WTC11 (cell line): ENCODE measurements around the gene ICE2. TPM values are rescaled to one million over a fixed set of nuclear protein-coding genes. Genes with fewer than 3 reads are reported as not detected.
"Not testable (repeated sequence)": the region's sequence is repeated elsewhere in the genome, so short reads cannot be mapped to it uniquely, and the experiment has no call there.

Source experiments
- ATAC-seq: fragments of 200-7000 bp; cut with Tn5 transposase; 2 replicates; pipeline ENCODE4 v1.10.0; 2021; ENCODE audit warnings: mild to moderate bottlenecking, moderate library complexity
- CTCF ChIA-PET: fragments of 300-600 bp; sonication (Branson Sonifier 250); formaldehyde crosslinking; loops from one replicate; lab custom pipeline; 2021; ENCODE audit warnings: antibody characterized with exemption; lab: Charles Lee
- POLR2A ChIA-PET: fragments of 350-600 bp; sonication (Branson Sonifier 250); formaldehyde crosslinking; loops from one replicate; lab custom pipeline; 2021; ENCODE audit warnings: antibody characterized with exemption; lab: Charles Lee
- DNase-seq: peaks from one replicate; pipeline ENCODE4 v3.0.0; 2021; ENCODE audit warnings: low spot score
- H3K27ac Mint-ChIP-seq: 2 replicates; pipeline ENCODE4 v1.8.0; 2021; ENCODE audit warnings: mixed read lengths
- H3K27me3 Mint-ChIP-seq: 2 replicates; pipeline ENCODE4 v1.8.0; 2021; ENCODE audit warnings: low read depth, mild to moderate bottlenecking, moderate library complexity, mixed read lengths
- H3K36me3 Mint-ChIP-seq: 2 replicates; pipeline ENCODE4 v1.8.0; 2021; ENCODE audit warnings: mixed read lengths
- H3K4me1 Mint-ChIP-seq: 2 replicates; pipeline ENCODE4 v1.8.0; 2022; ENCODE audit warnings: mixed read lengths
- H3K4me3 Mint-ChIP-seq: 2 replicates; pipeline ENCODE4 v1.8.0; 2021; ENCODE audit warnings: mild to moderate bottlenecking, moderate library complexity, mixed read lengths
- H3K9me3 Mint-ChIP-seq: 2 replicates; pipeline ENCODE4 v1.8.0; 2021; ENCODE audit warnings: mixed read lengths
- HMGA2 ChIP-seq: fragments of 250-450 bp; sonication (Bioruptor Pico); IDR thresholded peaks from 2 replicates; pipeline ENCODE4 v1.4.0; 2021; ENCODE audit warnings: mild to moderate bottlenecking, moderate library complexity
- MYBL2 ChIP-seq: sonication (generic); formaldehyde crosslinking; IDR thresholded peaks from 2 replicates; pipeline ENCODE4 v1.8.1; 2023; ENCODE audit warnings: mild to moderate bottlenecking, moderate library complexity, missing genetic modification reagents
- NFE2L1 ChIP-seq: sonication (generic); formaldehyde crosslinking; IDR thresholded peaks from 2 replicates; pipeline ENCODE4 v1.8.1; 2023; ENCODE audit warnings: missing genetic modification reagents
- NFYB ChIP-seq: sonication (generic); formaldehyde crosslinking; conservative IDR thresholded peaks from 2 replicates; pipeline ENCODE4 v1.8.0; 2022; ENCODE audit warnings: low read depth, missing genetic modification reagents
- NR2C2 ChIP-seq: sonication (generic); formaldehyde crosslinking; IDR thresholded peaks from 2 replicates; pipeline ENCODE4 v1.8.0; 2022; ENCODE audit warnings: mild to moderate bottlenecking, missing genetic modification reagents
- NR3C1 ChIP-seq: sonication (generic); formaldehyde crosslinking; conservative IDR thresholded peaks from 2 replicates; pipeline ENCODE4 v1.8.1; 2023; ENCODE audit warnings: low read depth, mild to moderate bottlenecking, missing genetic modification reagents
- RELA ChIP-seq: sonication (generic); formaldehyde crosslinking; IDR thresholded peaks from 2 replicates; pipeline ENCODE4 v1.8.1; 2022; ENCODE audit warnings: missing genetic modification reagents, mild to moderate bottlenecking, borderline replicate concordance
- RORB ChIP-seq: fragments of 250-450 bp; sonication (Bioruptor Pico); IDR thresholded peaks from 2 replicates; pipeline ENCODE4 v1.9.0; 2021; ENCODE audit warnings: mild to moderate bottlenecking
- SMAD4 ChIP-seq: sonication (generic); formaldehyde crosslinking; IDR thresholded peaks from 2 replicates; pipeline ENCODE4 v1.8.0; 2022; ENCODE audit warnings: mild to moderate bottlenecking, missing genetic modification reagents
- SP1 ChIP-seq: sonication (generic); formaldehyde crosslinking; conservative IDR thresholded peaks from 2 replicates; pipeline ENCODE4 v1.8.1; 2022; ENCODE audit warnings: missing genetic modification reagents
- TEAD4 ChIP-seq: sonication (generic); formaldehyde crosslinking; IDR thresholded peaks from 2 replicates; pipeline ENCODE4 v1.8.0; 2022; ENCODE audit warnings: mild to moderate bottlenecking, missing genetic modification reagents
- ZNF138 ChIP-seq: sonication (generic); formaldehyde crosslinking; conservative IDR thresholded peaks from 2 replicates; pipeline ENCODE4 v1.8.1; 2022; ENCODE audit warnings: mild to moderate bottlenecking, moderate library complexity, missing genetic modification reagents
- ZNF263 ChIP-seq: sonication (generic); formaldehyde crosslinking; IDR thresholded peaks from 2 replicates; pipeline ENCODE4 v1.8.1; 2022; ENCODE audit warnings: low read depth, mild to moderate bottlenecking, moderate library complexity, missing genetic modification reagents
- ZNF396 ChIP-seq: fragments of 250-450 bp; sonication (Bioruptor Pico); IDR thresholded peaks from 2 replicates; pipeline ENCODE4 v1.8.0; 2021; ENCODE audit warnings: mild to moderate bottlenecking, moderate library complexity, borderline replicate concordance
- total RNA-seq: library from RNA; stranded (reverse); gene quantifications from 3 replicates; pipeline ENCODE4 v1.2.3, GENCODE V29; 2021
- TF ChIP-seq, protein P1 (sequence below): fragments of 250-450 bp; sonication (Bioruptor Pico); IDR thresholded peaks from 2 replicates; pipeline ENCODE4 v1.9.0; 2021; ENCODE audit warnings: mild to moderate bottlenecking, borderline replicate concordance
- TF ChIP-seq, protein P2 (sequence below): sonication (generic); formaldehyde crosslinking; IDR thresholded peaks from 2 replicates; pipeline ENCODE4 v1.8.0; 2022; ENCODE audit warnings: mild to moderate bottlenecking, missing genetic modification reagents
- TF ChIP-seq, protein P3 (sequence below): sonication (generic); formaldehyde crosslinking; IDR thresholded peaks from 2 replicates; pipeline ENCODE4 v1.8.1; 2022; ENCODE audit warnings: missing genetic modification reagents, borderline replicate concordance

ICE2 gene
- total RNA-seq, 1 experiment from 2014 or later: 76.9 TPM

DNA sequence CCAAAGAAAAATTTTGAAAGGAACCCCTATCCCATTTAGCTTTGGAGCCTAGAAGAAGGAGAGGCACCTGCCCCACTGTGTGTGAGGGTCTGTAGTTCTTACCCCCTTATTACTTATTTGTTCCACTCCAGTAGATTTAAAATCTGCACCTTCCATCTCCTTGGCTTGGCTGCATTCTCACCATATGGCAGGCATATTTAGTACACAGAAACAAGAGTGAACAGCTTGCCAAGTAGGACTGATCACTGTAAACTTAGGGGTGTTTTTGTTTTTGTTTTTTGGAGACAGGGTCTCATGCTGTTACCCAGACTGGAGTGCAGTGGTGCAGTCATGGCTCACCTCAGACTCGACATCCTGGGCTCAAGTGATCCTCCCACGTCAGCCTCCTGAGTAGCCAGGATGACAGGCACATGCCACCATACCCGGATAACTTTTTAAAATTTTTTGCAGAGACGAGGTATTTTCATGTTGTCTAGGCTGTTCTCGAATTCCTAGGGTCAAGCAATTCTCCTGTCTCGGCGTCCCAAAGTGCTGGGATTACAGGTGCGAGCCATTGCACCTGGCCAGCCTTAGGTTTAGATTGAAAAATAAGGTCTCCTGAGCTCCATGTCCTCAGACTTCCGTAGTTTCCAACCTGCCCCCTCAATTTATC, 67.0 kb downstream of the ICE2 start:
- Mint-ChIP-seq H3K27me3 (no peaks in the 10 kb centered on the region), H3K4me3 (no peak overlapping the region), H3K4me1 (peaks cover 7% of the 10 kb centered on the region), H3K9me3 (no peaks in the 10 kb centered on the region), H3K36me3 (no peaks in the 10 kb centered on the region), H3K27ac (no peak overlapping the region)
- DNase-seq: no peak
- ChIA-PET POLR2A (interaction anchor here (1.1 kb wide), 1 partner anchor 14 kb away, joined by 3 read pairs; the partner anchor contains the start of gene ANXA2), CTCF (no interaction called here)
- no peak for ATAC-seq
- TF ChIP-seq SP1 (CRISPR knock-in tag): no peak
- TF ChIP-seq ZNF263 (CRISPR knock-in tag): no peak
- no peak for TF ChIP-seq NR2C2 (CRISPR knock-in tag)
- TF ChIP-seq SMAD4 (CRISPR knock-in tag): no peak
- no peak for TF ChIP-seq MYBL2 (CRISPR knock-in tag)
- no peak for TF ChIP-seq NFE2L1
- TF ChIP-seq ZNF138 (CRISPR knock-in tag): no peak
- TF ChIP-seq NFYB (CRISPR knock-in tag): no peak
- no peak for TF ChIP-seq TEAD4
- TF ChIP-seq HMGA2: no peak
- TF ChIP-seq RORB: no peak
- no peak for TF ChIP-seq NR3C1 (CRISPR knock-in tag)
- TF ChIP-seq ZNF396: no peak
- TF ChIP-seq, protein P1, sequence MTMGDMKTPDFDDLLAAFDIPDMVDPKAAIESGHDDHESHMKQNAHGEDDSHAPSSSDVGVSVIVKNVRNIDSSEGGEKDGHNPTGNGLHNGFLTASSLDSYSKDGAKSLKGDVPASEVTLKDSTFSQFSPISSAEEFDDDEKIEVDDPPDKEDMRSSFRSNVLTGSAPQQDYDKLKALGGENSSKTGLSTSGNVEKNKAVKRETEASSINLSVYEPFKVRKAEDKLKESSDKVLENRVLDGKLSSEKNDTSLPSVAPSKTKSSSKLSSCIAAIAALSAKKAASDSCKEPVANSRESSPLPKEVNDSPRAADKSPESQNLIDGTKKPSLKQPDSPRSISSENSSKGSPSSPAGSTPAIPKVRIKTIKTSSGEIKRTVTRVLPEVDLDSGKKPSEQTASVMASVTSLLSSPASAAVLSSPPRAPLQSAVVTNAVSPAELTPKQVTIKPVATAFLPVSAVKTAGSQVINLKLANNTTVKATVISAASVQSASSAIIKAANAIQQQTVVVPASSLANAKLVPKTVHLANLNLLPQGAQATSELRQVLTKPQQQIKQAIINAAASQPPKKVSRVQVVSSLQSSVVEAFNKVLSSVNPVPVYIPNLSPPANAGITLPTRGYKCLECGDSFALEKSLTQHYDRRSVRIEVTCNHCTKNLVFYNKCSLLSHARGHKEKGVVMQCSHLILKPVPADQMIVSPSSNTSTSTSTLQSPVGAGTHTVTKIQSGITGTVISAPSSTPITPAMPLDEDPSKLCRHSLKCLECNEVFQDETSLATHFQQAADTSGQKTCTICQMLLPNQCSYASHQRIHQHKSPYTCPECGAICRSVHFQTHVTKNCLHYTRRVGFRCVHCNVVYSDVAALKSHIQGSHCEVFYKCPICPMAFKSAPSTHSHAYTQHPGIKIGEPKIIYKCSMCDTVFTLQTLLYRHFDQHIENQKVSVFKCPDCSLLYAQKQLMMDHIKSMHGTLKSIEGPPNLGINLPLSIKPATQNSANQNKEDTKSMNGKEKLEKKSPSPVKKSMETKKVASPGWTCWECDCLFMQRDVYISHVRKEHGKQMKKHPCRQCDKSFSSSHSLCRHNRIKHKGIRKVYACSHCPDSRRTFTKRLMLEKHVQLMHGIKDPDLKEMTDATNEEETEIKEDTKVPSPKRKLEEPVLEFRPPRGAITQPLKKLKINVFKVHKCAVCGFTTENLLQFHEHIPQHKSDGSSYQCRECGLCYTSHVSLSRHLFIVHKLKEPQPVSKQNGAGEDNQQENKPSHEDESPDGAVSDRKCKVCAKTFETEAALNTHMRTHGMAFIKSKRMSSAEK (CRISPR knock-in tag): no peak
- TF ChIP-seq, protein P2, sequence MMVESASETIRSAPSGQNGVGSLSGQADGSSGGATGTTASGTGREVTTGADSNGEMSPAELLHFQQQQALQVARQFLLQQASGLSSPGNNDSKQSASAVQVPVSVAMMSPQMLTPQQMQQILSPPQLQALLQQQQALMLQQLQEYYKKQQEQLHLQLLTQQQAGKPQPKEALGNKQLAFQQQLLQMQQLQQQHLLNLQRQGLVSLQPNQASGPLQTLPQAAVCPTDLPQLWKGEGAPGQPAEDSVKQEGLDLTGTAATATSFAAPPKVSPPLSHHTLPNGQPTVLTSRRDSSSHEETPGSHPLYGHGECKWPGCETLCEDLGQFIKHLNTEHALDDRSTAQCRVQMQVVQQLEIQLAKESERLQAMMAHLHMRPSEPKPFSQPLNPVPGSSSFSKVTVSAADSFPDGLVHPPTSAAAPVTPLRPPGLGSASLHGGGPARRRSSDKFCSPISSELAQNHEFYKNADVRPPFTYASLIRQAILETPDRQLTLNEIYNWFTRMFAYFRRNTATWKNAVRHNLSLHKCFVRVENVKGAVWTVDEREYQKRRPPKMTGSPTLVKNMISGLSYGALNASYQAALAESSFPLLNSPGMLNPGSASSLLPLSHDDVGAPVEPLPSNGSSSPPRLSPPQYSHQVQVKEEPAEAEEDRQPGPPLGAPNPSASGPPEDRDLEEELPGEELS (CRISPR knock-in tag): no peak
- TF ChIP-seq, protein P3, sequence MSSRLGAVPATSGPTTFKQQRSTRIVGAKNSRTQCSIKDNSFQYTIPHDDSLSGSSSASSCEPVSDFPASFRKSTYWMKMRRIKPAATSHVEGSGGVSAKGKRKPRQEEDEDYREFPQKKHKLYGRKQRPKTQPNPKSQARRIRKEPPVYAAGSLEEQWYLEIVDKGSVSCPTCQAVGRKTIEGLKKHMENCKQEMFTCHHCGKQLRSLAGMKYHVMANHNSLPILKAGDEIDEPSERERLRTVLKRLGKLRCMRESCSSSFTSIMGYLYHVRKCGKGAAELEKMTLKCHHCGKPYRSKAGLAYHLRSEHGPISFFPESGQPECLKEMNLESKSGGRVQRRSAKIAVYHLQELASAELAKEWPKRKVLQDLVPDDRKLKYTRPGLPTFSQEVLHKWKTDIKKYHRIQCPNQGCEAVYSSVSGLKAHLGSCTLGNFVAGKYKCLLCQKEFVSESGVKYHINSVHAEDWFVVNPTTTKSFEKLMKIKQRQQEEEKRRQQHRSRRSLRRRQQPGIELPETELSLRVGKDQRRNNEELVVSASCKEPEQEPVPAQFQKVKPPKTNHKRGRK: no peak
- TF ChIP-seq RELA: no peak

DNA sequence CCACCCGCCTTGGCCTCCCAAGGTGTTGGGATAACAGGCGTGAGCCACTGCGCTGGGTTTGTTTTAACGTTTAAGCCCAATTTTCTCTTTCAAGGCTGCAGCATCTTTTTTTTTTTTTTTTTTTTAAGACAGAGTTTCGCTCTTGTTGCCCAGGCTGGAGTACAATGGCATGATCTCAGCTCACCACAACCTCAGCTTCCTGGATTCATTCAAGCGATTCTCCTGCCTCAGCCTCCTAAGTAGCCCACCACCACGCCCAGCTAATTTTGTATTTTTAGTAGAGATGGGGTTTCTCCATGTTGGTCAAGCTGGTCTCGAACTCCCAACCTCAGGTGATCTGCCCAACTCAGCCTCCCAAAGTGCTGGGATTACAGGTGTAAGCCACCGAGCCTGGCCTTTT, 68.6 kb downstream of the ICE2 start:
- not testable (repeated sequence) for ATAC-seq, H3K27me3 Mint-ChIP-seq, H3K36me3 Mint-ChIP-seq, H3K9me3 Mint-ChIP-seq, H3K27ac Mint-ChIP-seq, H3K4me3 Mint-ChIP-seq, DNase-seq
- peaks cover 11% of the 10 kb centered on the region for H3K4me1 Mint-ChIP-seq
- ChIA-PET POLR2A (interaction anchor here (0.6 kb wide), 1 partner anchor 1613 kb away, joined by 3 read pairs; no protein-coding TSS in a partner anchor), CTCF (interaction anchor here (0.6 kb wide), 1 partner anchor 48 kb away, joined by 3 read pairs; no protein-coding TSS in a partner anchor)
